Central memory CD8-positive, alpha-beta T cell (primary cell): ENCODE data around the gene ZNF248.

Source experiments
- ATAC-seq: fragments of 150-1000 bp; cut with Tn5 transposase; replicated peaks from 2 replicates; pipeline ENCODE4 v1.10.0; 2022; ENCODE audit warnings: mild to moderate bottlenecking, moderate FRiP score, moderate number of reproducible peaks; ENCODE audit not compliant: poor library complexity, severe bottlenecking; ENCODE audit errors: extremely low read depth
- DNase-seq, 2 donors: peaks; one replicate each; pipeline ENCODE4 v3.0.0; 2021; ENCODE audit warnings: low spot score in 2 of 2
- H3K27ac Mint-ChIP-seq: one replicate; pipeline ENCODE4 v1.8.0; 2022; ENCODE audit warnings: low read depth, mild to moderate bottlenecking, moderate library complexity, mixed read lengths
- H3K27me3 Mint-ChIP-seq: one replicate; pipeline ENCODE4 v1.8.0; 2022; ENCODE audit warnings: mixed read lengths
- H3K36me3 Mint-ChIP-seq: one replicate; pipeline ENCODE4 v1.8.0; 2022; ENCODE audit warnings: mild to moderate bottlenecking, moderate library complexity, mixed read lengths; ENCODE audit not compliant: insufficient read depth
- H3K4me1 Mint-ChIP-seq: one replicate; pipeline ENCODE4 v1.8.0; 2022; ENCODE audit warnings: mixed read lengths
- H3K4me3 Mint-ChIP-seq: one replicate; pipeline ENCODE4 v1.8.0; 2022; ENCODE audit warnings: mild to moderate bottlenecking, moderate library complexity, mixed read lengths
- H3K9me3 Mint-ChIP-seq: one replicate; pipeline ENCODE4 v1.8.0; 2022; ENCODE audit warnings: mixed read lengths

The ZNF248 gene

DNA sequence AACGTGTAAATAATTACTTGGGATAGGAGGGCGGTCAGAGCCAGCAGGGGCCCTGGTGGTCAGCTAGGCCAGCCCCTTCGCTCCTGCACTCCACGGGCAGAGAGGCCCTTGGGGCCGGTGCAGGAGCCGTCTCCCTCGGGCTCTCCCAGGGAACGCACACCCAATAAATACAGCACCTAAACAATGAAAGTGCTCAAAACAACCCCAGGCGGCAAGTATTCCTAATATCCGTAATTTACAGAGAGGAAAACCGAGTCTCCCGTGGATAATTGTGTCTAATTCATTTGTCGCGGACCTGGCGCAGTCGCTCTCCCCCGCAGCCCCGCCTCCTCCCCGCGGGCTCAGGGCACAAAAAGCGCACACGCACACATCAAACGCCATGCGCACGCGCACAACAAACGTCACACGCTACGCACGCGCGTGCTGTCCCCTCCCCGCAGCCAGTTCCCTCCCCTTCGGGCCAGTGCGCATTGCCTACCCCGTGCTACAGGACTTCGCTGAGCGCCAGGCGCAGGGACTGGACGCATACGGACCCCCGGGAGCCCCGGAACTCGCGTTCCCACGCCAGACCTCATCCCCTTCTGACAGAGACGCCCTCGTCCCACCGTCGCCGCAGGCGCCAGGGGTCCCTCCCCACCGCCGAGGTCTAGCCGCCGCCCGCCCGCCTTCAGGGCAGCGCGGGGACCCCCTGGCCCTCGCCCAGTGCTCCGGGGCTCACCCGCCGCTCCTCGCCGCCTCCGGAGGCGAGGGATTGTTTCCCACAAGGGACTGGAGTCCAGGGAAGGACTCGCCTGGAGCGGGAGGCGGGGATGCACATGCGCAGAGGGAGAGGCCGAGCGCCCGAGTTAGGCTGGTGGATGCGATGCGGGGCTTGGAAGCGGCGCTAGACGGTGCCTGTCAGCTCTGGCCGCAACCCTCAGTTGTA, at the start of gene ZNF248:
Gene ZNF248, minus strand, starts transcription at position 324 of the 925 bp plus-strand sequence. CDS start 1,300 bp downstream, outside the sequence.
- Mint-ChIP-seq H3K27ac (peak within 1 kb of the TSS; percentile 92), H3K36me3 (peaks cover 21% of the 10 kb centered on the region)

GRCh38 chr10:37906382-37906781, 49.0 kb upstream of the ZNF248 start:
- ATAC-seq (no peak), DNase-seq (no peak)
- H3K27ac Mint-ChIP-seq: no peak overlapping the region
- H3K27me3 Mint-ChIP-seq: no peaks in the 10 kb centered on the region
- H3K4me3 Mint-ChIP-seq: no peak overlapping the region
- H3K4me1 Mint-ChIP-seq: no peaks in the 10 kb centered on the region
- no peaks in the 10 kb centered on the region for H3K36me3 Mint-ChIP-seq
- no peaks in the 10 kb centered on the region for H3K9me3 Mint-ChIP-seq

More for the DNA sequence above, at the start of gene ZNF248:
- peaks cover 42% of the 10 kb centered on the region for H3K4me1 Mint-ChIP-seq
- H3K9me3 Mint-ChIP-seq: no peaks in the 10 kb centered on the region
- peak; percentile 90 to 93 for DNase-seq
- peak within 1 kb of the TSS; percentile 83 for H3K4me3 Mint-ChIP-seq
- no peaks in the 10 kb centered on the region for H3K27me3 Mint-ChIP-seq
- ATAC-seq: peak; percentile 93

DNA sequence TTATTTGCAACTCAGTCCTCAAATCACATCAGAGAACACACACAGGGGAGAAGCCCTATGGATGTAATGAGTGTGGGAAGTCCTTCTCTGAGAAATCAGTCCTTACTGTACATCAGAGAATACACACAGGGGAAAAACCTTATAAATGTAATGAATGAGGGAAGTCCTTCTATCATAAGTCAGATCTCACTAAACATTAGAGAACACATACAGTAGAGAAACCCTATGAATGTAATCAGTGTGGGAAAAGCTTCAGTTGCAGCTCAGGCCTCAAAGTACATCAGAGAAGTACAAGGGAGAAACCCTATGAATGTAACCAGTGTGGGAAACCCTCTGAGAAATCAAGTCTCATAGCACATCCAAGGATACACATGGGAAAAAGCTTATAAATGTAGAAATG, 39.0 kb upstream of the ZNF248 start:
- ATAC-seq (no peak), DNase-seq (no peak)
- Mint-ChIP-seq H3K27ac (no peak overlapping the region), H3K4me3 (no peak overlapping the region), H3K36me3 (no peaks in the 10 kb centered on the region), H3K27me3 (no peaks in the 10 kb centered on the region), H3K9me3 (peaks cover 31% of the 10 kb centered on the region), H3K4me1 (no peaks in the 10 kb centered on the region)

DNA sequence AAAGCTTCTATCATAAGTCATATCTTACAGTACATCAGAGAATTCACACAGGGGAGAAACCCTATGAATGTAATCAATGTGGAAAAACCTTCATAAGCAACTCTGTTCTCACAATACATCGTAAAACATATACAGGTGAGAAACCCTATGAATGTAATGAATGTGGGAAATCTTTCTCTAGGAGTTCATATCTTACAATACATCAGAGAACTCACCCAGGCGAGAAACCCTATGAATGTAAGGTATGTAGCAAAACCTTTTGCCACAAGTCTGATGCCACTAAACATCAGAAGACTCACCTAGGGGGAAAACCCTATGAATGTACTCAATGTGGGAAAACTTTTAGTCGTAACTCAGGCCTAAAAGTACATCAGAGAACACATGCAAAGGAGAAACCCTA, 38.3 kb upstream of the ZNF248 start:
- Mint-ChIP-seq H3K4me3 (no peak overlapping the region), H3K9me3 (peaks cover 38% of the 10 kb centered on the region)

GRCh38 chr10:37885850-37886249, 28.4 kb upstream of the ZNF248 start:
- Mint-ChIP-seq H3K27ac (no peak overlapping the region), H3K27me3 (no peaks in the 10 kb centered on the region), H3K36me3 (no peaks in the 10 kb centered on the region), H3K9me3 (peaks cover 13% of the 10 kb centered on the region), H3K4me1 (no peaks in the 10 kb centered on the region), H3K4me3 (no peak overlapping the region)
- ATAC-seq: no peak
- DNase-seq: no peak

More for the DNA sequence above, 38.3 kb upstream of the ZNF248 start:
- H3K27me3 Mint-ChIP-seq: no peaks in the 10 kb centered on the region
- no peaks in the 10 kb centered on the region for H3K36me3 Mint-ChIP-seq
- no peaks in the 10 kb centered on the region for H3K4me1 Mint-ChIP-seq
- DNase-seq: no peak
- no peak overlapping the region for H3K27ac Mint-ChIP-seq
- no peak for ATAC-seq

DNA sequence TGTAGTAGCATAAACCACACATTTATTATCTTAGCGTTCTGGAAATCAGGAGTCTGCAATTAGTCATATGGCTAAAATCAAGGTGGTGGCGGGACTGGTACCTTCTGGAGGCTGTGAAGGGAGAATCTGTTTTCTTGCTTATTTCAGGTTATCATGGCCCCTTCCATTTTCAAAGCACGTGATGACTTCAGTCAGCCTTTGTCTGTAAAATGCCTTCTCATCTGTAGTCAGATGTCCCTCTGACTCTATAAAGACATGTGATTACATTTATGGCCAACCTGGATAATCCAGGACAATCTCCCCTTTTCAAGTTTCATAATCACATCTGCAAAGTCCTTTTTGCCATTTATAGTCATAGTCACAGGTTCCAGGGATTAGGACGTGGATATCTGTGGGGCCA, 15.5 kb upstream of the ZNF248 start:
- Mint-ChIP-seq H3K9me3 (no peaks in the 10 kb centered on the region), H3K4me3 (no peak overlapping the region), H3K4me1 (no peaks in the 10 kb centered on the region), H3K27me3 (no peaks in the 10 kb centered on the region), H3K27ac (no peak overlapping the region), H3K36me3 (no peaks in the 10 kb centered on the region)
- DNase-seq (no peak), ATAC-seq (no peak)

- Mint-ChIP-seq H3K27me3 (no peaks in the 10 kb centered on the region), H3K9me3 (no peaks in the 10 kb centered on the region), H3K27ac (no peak overlapping the region), H3K36me3 (no peaks in the 10 kb centered on the region), H3K4me1 (no peaks in the 10 kb centered on the region), H3K4me3 (no peak overlapping the region)
- no peak for DNase-seq
- no peak for ATAC-seq
Observed at GRCh38 chr10:37872283-37872682, 14.9 kb upstream of the ZNF248 start.

DNA sequence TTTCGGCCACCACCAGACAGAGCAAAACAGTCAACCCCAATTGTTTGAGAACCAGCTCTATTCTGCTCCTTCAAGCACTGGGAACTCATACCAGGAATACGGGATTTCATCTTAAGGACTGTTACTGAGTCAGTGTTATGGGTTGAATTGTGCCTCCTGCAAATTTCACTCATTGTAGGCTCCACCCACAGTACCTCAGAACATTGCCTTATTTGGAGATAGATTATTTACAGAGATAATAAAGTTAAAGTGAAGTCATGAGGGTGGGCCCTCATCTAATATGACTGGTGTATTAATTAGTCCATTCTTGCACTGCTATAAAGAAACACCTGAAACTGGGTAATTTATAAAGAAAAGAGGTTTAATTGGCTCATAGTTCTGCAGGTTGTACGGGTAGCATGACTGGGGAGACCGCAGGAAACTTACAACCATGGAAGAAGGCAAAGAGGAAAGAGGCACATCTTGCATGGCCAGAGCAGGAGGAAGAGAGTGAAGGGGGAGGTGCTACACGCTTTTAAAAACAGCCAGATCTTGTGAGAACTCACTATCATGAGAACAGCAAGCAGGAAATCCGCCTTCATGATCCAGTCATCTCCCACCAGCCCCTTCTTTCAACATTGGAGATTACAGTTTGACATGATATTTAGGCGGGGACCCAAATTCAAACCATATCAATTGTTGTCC, 14.3 kb upstream of the ZNF248 start:
- H3K9me3 Mint-ChIP-seq: no peaks in the 10 kb centered on the region
- H3K27me3 Mint-ChIP-seq: no peaks in the 10 kb centered on the region
- no peaks in the 10 kb centered on the region for H3K4me1 Mint-ChIP-seq
- no peak overlapping the region for H3K27ac Mint-ChIP-seq
- ATAC-seq (no peak), DNase-seq (no peak)
- no peak overlapping the region for H3K4me3 Mint-ChIP-seq
- H3K36me3 Mint-ChIP-seq: no peaks in the 10 kb centered on the region

DNA sequence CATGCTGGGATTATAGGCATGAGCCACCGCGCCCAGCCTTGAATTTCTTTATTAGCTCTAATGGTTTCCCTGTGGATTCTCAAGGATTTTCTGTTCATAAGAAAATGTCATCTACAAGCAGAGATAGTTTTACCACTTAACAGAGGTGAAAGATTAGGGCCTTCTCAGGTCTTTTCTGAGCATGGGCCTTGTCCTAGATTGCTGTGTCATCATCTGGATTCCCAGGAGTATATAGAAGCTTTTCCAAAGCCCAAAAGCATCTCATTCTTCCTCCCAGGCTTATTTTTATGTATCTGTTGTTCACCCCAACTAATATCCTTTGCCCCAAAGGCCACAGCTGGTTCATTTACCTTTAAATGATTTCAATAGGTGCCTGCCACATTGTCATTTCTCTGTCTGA, 13.7 kb upstream of the ZNF248 start:
- Mint-ChIP-seq H3K4me3 (no peak overlapping the region), H3K27ac (no peak overlapping the region), H3K9me3 (no peaks in the 10 kb centered on the region), H3K27me3 (no peaks in the 10 kb centered on the region), H3K36me3 (no peaks in the 10 kb centered on the region), H3K4me1 (no peaks in the 10 kb centered on the region)
- ATAC-seq (no peak), DNase-seq (no peak)

GRCh38 chr10:37868796-37869195, 11.4 kb upstream of the ZNF248 start:
- no peak overlapping the region for H3K4me3 Mint-ChIP-seq
- H3K4me1 Mint-ChIP-seq: no peaks in the 10 kb centered on the region
- ATAC-seq (no peak), DNase-seq (no peak)
- H3K27me3 Mint-ChIP-seq: no peaks in the 10 kb centered on the region
- H3K27ac Mint-ChIP-seq: no peak overlapping the region
- no peaks in the 10 kb centered on the region for H3K36me3 Mint-ChIP-seq
- no peaks in the 10 kb centered on the region for H3K9me3 Mint-ChIP-seq

GRCh38 chr10:37865957-37866803, 8.8 kb upstream of the ZNF248 start:
- DNase-seq: no peak
- Mint-ChIP-seq H3K36me3 (no peaks in the 10 kb centered on the region), H3K9me3 (no peaks in the 10 kb centered on the region), H3K27ac (no peak overlapping the region), H3K4me1 (no peaks in the 10 kb centered on the region), H3K27me3 (no peaks in the 10 kb centered on the region), H3K4me3 (no peak overlapping the region)
- no peak for ATAC-seq

DNA sequence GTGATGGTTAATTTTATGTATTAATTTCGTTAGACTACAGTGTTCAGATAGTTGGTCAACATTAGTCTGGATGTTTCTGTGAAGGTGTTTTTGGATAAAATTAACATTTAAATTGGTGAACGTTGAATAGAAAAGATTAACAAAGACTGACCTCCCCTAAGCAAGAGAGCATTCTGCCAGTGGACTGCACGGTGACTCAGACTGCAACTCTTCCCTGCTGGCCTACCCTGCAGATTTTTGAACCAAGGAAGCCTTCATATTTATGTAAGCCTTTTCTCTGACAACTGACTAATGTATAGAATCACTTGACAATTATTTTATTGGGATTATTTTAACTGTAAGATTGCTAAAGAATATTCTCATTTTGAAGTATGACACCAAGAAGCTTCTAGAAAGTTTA, 7.9 kb upstream of the ZNF248 start:
- ATAC-seq (no peak), DNase-seq (no peak)
- Mint-ChIP-seq H3K4me1 (no peaks in the 10 kb centered on the region), H3K9me3 (no peaks in the 10 kb centered on the region), H3K27me3 (no peaks in the 10 kb centered on the region), H3K36me3 (no peaks in the 10 kb centered on the region), H3K27ac (no peak overlapping the region), H3K4me3 (no peak overlapping the region)
